A549 treated with Mapracorat at 1 μM for 4 hours (cell line): ENCODE measurements around the gene ARHGEF38. TPM values are rescaled to one million over a fixed set of nuclear protein-coding genes. Genes with fewer than 3 reads are reported as not detected.

Source experiments
- total RNA-seq: library from RNA; stranded (reverse); fragments of 200-300 nt; extraction: Qiagen RNA extraction; gene quantifications from 5 replicates; pipeline ENCODE4 v1.2.3, GENCODE V29; 2022

ARHGEF38 gene, protein sequence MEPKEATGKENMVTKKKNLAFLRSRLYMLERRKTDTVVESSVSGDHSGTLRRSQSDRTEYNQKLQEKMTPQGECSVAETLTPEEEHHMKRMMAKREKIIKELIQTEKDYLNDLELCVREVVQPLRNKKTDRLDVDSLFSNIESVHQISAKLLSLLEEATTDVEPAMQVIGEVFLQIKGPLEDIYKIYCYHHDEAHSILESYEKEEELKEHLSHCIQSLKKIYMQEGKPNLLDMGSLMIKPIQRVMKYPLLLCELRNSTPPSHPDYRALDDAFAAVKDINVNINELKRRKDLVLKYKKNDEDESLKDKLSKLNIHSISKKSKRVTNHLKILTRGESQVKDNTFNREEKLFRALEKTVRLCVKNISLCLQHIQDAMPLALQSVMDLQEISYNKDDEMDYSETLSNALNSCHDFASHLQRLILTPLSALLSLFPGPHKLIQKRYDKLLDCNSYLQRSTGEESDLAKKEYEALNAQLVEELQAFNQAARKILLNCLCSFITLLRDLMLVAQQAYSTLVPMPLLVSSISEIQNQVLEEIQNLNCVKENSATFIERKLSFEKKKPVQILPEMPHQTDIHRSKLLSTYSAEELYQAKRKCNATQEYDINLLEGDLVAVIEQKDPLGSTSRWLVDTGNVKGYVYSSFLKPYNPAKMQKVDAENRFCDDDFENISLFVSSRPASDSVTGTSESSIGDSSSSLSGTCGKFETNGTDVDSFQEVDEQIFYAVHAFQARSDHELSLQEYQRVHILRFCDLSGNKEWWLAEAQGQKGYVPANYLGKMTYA
- not detected in 5 replicates for total RNA-seq

DNA sequence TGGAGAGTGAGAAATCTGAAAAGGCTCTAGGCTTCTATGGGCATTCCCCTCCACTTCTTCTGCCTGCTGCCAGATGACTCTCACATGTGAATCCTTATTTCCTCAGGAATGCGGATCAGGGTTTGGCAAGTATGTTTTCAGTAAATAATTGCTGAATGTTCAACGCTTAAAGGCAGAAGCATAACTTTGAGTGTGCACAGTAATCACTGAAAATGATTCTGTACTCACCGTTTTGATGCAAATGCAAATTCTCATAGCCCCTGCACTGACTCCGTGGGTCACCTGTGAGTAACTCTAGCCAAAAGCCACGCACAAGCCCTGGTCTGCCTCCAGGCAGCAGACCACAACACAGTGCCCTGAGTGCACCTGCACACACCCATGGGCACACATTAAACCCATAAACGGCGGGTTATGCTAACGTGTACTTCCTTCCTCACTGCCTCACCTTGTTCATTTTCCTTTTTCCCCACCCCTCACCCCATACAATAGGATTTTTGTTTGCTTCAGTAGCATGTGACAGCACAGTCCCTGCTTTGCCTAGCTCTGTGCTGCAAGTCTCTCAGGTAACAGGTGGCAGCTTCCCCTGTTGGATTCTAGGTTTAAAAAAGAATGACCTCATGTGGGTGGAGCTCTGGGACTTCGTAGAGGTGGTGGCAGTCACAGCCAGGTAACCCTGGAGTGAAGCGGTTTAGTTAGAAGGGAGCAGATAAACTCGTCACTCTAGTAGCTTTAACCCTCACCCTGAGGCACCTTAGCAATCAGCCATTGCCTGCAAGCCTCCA, at the start of gene ARHGEF38:
Gene ARHGEF38, plus strand, starts transcription at position 656 of the 782 bp plus-strand sequence. CDS start 146 bp downstream, outside the sequence.

DNA sequence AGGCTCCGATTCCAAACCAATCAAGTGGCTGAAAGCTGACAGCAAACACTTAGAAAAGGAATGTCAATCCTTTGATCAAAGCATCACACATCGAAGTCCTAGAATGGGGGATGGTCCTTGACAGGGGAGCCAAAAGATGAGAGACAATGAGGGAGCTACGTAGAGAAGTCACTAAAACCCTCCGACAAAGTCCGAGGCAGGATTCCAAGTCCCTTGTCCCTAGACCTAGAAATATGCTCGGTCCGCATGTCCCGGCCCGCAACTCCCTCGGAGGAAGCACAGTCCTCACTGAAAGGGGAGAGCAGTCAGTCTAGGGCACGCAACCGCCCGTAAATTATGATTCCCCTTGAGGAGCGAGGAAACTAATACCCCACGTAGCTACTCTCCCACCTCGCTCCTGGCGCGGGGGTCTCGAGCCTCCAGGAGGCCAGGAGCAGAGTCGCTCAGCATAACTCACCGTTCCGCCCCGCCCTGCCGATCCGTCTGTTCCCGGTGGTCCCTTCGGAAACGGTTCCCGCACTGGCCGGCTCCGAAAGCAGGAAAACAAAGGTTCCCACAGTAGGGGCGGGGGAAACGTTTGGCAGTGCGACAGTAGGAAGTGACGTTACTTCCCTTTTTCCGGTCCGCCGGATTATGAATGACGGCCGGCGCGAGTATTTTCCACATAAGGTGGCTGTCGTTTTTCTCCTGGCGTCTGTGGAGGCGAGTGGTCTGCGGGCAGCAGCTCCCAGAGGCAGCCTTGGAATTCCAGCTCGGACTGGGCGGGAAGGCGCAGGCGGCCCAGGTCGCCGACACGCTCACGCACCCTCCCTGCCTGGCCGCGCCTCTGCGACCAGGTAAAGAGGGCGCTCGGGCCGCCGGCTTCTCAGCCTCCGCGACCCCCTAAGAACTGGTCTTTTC, 156.0 kb downstream of the ARHGEF38 start, which contains the start of the genes GSTCD and INTS12:
Gene GSTCD, plus strand, starts transcription at position 604 of the 900 bp plus-strand sequence. CDS start 8,830 bp downstream, outside the sequence.
Gene INTS12, minus strand, starts transcription at position 509 of the 900 bp plus-strand sequence. CDS start 8,684 bp downstream, outside the sequence.

Other genes with a start within 250 kb of the ARHGEF38 start
- gene PPA2, start 78.6 kb upstream of the ARHGEF38 start, total RNA-seq: 75.3 to 82.4 TPM (median 79.4 TPM) in 5 replicates
- gene INTS12, start 156.1 kb downstream of the ARHGEF38 start, total RNA-seq: 14.6 to 19.1 TPM (median 15.4 TPM) in 5 replicates
- 4.2 to 6.5 TPM (median 5.7 TPM) in 5 replicates for gene GSTCD, start 156.2 kb downstream of the ARHGEF38 start, total RNA-seq